BLaER1 treated with 17β-estradiol and CSF1 and Interleukin-3, amounts not matched to agents 10 nM and 100 nM (cell line): ENCODE measurements around the gene MCM9.

Experiments
- H3K27ac ChIP-seq, 11 experiments: shearing (Covaris generic); formaldehyde crosslinking; 2 replicates each; pipeline ENCODE4 v1.8.1; 2022
- H3K27me3 ChIP-seq, 11 experiments: shearing (Covaris generic); formaldehyde crosslinking; 2 replicates each; pipeline ENCODE4 v1.8.1; 2022
- H3K36me3 ChIP-seq, 11 experiments: shearing (Covaris generic); formaldehyde crosslinking; 2 replicates each; pipeline ENCODE4 v1.8.1; 2022
- H3K4me1 ChIP-seq, 10 experiments: shearing (Covaris generic); formaldehyde crosslinking; 2 replicates each; pipeline ENCODE4 v1.8.1; 2022
- H3K4me2 ChIP-seq, 11 experiments: shearing (Covaris generic); formaldehyde crosslinking; 2 replicates each; pipeline ENCODE4 v1.8.1; 2022
- H3K4me3 ChIP-seq, 10 experiments: shearing (Covaris generic); formaldehyde crosslinking; 2 replicates each; pipeline ENCODE4 v1.8.1; 2022
- H3K9ac ChIP-seq, 11 experiments: shearing (Covaris generic); formaldehyde crosslinking; 2 replicates each; pipeline ENCODE4 v1.8.1; 2022
- H3K9me3 ChIP-seq, 11 experiments: shearing (Covaris generic); formaldehyde crosslinking; replicated peaks in 1 of 11; 2 replicates each; pipeline ENCODE4 v1.8.1; 2022
- H4K20me1 ChIP-seq, 11 experiments: shearing (Covaris generic); formaldehyde crosslinking; 2 replicates each; pipeline ENCODE4 v1.8.1; 2022
- Cebpa-rat ChIP-seq, 11 experiments: shearing (Covaris generic); IDR thresholded peaks; 2 replicates each; pipeline ENCODE4 v1.8.1; 2022

Gene MCM9

DNA sequence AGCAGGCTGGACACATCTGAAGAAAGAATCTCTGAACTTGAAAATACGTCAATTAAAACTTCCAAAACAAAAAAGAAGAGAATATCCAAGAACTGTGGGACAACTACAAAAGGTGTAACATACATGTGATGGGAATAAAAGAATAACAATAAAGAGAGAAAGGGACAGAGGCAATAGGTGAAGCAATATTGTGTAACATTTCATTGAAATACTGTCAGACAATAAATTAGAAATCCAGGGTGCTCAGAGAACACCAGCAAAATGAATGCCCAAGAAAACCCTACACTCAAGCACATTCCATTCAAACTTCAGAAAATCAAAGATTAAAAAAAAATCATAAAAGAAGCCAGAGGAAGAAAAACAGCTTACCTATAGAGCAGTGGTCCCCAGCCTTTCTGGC lies 74.6 kb downstream of the MCM9 start:
- H3K27me3 ChIP-seq, result no peaks in the 10 kb centered on the region
- H3K9me3 ChIP-seq, result peaks cover 23 to 43% (median 33%) of the 10 kb centered on the region in 11 experiments
- peaks cover 0 to 23% (median 0%) of the 10 kb centered on the region in 11 experiments; a peak in 5 of 22 replicates for H4K20me1 ChIP-seq
- H3K27ac ChIP-seq, result no peak overlapping the region
- H3K9ac ChIP-seq, result no peak overlapping the region
- no peak overlapping the region for H3K4me3 ChIP-seq
- TF ChIP-seq Cebpa-rat (IDR thresholded peaks at IDR 0.05), result 0 out of 22 replicates have a peak, but pooled peaks of 1 of the 11 experiments have one; percentile 13
- H3K36me3 ChIP-seq, result peaks cover 21 to 42% (median 28%) of the 10 kb centered on the region in 11 experiments
- peaks cover 15 to 29% (median 18%) of the 10 kb centered on the region in 10 experiments for H3K4me1 ChIP-seq
- H3K4me2 ChIP-seq, result no peak overlapping the region

DNA sequence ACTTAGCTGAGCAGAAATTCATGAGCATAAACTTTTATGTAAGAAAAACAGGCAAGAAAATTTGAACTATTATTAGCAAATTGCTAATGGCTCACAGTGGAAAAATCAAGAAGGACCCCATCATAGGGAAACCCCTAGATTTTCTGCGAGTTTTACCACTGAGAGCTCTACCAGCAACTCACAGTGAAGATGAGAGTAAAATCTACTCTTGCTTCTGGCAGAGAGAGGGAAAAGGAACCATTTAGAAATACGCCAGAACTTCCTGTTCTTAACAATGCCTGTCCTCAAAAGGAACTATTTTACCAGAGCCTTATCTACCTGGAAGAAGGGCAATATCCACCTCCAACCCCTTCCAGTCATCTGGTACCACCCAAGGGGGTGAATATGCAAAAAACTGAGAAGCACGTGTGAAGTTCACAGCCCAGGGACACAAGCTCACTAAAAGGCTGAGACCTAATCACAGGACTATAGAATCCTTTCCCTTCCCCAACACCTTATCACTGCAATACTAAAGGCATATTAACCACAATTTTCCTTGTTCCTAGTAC lies 75.4 kb downstream of the MCM9 start:
- peaks cover 0 to 15% (median 0%) of the 10 kb centered on the region in 11 experiments; a peak in 5 of 22 replicates for H4K20me1 ChIP-seq
- H3K4me3 ChIP-seq, result no peak overlapping the region
- H3K4me1 ChIP-seq, result peaks cover 7 to 22% (median 10%) of the 10 kb centered on the region in 10 experiments
- peak overlapping the region in 2 of 11 experiments; percentile 12 to 36; a peak in 2 of 22 replicates for H3K4me2 ChIP-seq
- peaks cover 21 to 46% (median 28%) of the 10 kb centered on the region in 11 experiments for H3K36me3 ChIP-seq
- H3K9ac ChIP-seq, result no peak overlapping the region
- H3K27ac ChIP-seq, result no peak overlapping the region
- TF ChIP-seq Cebpa-rat (IDR thresholded peaks at IDR 0.05), result no peak
- no peaks in the 10 kb centered on the region for H3K27me3 ChIP-seq
- peaks cover 23 to 43% (median 33%) of the 10 kb centered on the region in 11 experiments for H3K9me3 ChIP-seq

DNA sequence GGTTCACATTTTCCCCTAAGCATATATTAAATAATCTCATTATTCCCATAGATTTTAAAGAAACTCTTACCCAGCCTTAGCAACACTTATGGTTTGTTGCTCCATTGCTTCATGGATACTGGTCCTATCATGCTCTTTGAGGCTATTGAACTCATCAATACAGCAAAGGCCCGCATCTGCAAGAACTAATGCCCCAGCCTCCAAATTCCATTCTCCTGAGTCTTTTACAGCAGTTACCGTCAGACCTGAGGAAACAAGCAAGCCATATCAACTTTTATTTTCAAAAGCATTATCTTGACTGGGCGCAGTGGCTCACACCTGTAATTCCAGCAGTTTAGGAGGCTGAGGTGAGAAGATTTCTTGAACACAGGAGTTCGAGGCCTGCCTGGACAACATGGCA lies 78.7 kb downstream of the MCM9 start:
- Histone ChIP-seq H3K27ac (no peak overlapping the region), H3K4me3 (no peak overlapping the region), H3K9ac (no peak overlapping the region), H3K27me3 (no peaks in the 10 kb centered on the region), H3K4me1 (peaks cover 0 to 9% (median 1%) of the 10 kb centered on the region in 10 experiments; a peak in 2 of 20 replicates), H3K4me2 (no peak overlapping the region), H3K9me3 (peaks cover 9 to 27% (median 18%) of the 10 kb centered on the region in 11 experiments), H3K36me3 (peaks cover 8 to 47% (median 22%) of the 10 kb centered on the region in 11 experiments; a peak in 21 of 22 replicates), H4K20me1 (peaks cover 0 to 19% (median 0%) of the 10 kb centered on the region in 11 experiments; a peak in 4 of 22 replicates)
- TF ChIP-seq Cebpa-rat (IDR thresholded peaks at IDR 0.05), result no peak

DNA sequence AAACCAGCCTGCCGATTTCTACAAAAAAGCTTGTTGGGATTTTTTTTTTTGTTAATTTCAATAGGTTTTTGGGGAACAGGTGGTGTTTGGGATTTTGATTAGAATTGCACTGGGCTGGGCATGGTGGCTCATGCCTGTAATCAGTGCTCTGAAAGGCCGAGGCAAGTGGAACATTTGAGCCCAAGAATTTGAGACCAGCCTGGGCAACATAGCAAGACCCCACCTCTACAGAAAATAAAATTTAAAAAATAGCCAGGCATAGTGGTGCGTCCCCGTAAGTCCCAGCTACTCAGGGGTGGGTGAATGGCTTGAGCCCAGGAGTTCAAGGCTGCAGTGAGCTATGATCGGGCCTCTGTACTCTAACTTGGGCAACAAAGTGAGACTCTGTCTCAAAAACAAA lies 81.6 kb downstream of the MCM9 start:
- H3K4me2 ChIP-seq, result no peak overlapping the region
- H3K36me3 ChIP-seq, result peaks cover 0 to 45% (median 16%) of the 10 kb centered on the region in 11 experiments; a peak in 12 of 22 replicates
- H3K27me3 ChIP-seq, result no peaks in the 10 kb centered on the region
- no peaks in the 10 kb centered on the region for H3K4me1 ChIP-seq
- no peak for TF ChIP-seq Cebpa-rat (IDR thresholded peaks at IDR 0.05)
- no peak overlapping the region for H3K27ac ChIP-seq
- no peak overlapping the region for H3K4me3 ChIP-seq
- H3K9ac ChIP-seq, result no peak overlapping the region
- peaks cover 0 to 22% (median 0%) of the 10 kb centered on the region in 11 experiments; a peak in 6 of 22 replicates for H4K20me1 ChIP-seq
- no peaks in the 10 kb centered on the region for H3K9me3 ChIP-seq

DNA sequence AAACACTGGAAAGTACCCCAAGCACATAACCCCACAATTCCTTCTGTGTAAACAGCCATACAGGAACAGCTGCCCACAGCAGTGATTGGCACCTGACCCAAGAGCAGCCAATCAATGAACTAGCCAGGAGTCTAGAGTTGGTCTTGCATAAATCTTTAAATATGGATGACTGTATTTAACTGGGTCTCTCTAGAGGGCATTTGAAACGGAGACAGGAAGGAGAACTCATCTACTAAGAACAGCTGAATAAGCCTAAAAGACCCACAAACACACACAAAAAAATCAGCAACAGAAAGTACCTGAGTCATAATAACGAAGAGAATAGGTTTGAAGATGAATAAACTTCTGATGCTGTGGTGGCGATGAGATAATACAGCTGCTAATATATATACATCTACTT lies 90.0 kb downstream of the MCM9 start:
- Histone ChIP-seq H3K4me3 (no peak overlapping the region), H3K27me3 (no peaks in the 10 kb centered on the region), H4K20me1 (peaks cover 0 to 10% (median 0%) of the 10 kb centered on the region in 11 experiments; a peak in 4 of 22 replicates), H3K36me3 (peaks cover 12 to 37% (median 19%) of the 10 kb centered on the region in 11 experiments; a peak in 20 of 22 replicates), H3K27ac (no peak overlapping the region), H3K9ac (no peak overlapping the region), H3K9me3 (peaks cover 5 to 27% (median 18%) of the 10 kb centered on the region in 11 experiments; a peak in 20 of 22 replicates), H3K4me2 (no peak overlapping the region; a peak in 1 of 22 replicates), H3K4me1 (peaks cover 0 to 10% (median 0%) of the 10 kb centered on the region in 10 experiments; a peak in 3 of 20 replicates)
- no peak for TF ChIP-seq Cebpa-rat (IDR thresholded peaks at IDR 0.05)

DNA sequence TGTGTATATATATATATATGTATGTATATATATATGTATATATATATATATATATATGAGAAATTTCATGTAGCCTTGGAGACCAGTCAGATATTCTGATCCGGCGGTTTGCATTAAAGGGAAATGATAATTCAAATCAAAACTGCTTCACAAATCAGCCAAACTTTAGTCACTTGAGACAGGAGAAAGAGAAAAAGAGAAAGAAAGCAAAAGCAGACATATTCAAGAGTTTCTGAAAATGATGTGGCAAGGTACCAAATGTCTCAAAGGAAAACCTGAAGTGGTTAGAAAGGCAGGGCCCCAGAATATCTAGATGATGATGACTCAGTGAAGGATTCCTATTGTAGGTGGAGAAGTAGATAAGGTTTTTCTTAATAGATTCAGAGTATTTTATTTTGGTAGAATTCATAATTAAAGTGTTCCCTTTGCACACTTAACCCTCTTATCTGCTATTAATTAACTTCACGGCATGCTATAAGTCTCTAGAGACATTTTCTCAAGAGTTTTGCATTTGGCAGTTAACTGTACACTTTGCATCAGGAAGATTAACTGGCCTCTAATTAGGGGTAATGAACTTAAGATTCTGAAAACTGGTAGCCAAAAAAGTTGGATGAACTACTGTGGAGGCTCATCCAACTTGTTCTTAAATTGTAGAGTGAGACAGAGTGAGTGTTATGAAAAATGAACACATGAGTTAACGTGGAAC lies 91.1 kb downstream of the MCM9 start:
- H3K9me3 ChIP-seq, result peaks cover 5 to 37% (median 27%) of the 10 kb centered on the region in 11 experiments; a peak in 21 of 22 replicates
- H3K36me3 ChIP-seq, result peaks cover 12 to 44% (median 27%) of the 10 kb centered on the region in 11 experiments; a peak in 20 of 22 replicates
- H3K27ac ChIP-seq, result no peak overlapping the region

DNA sequence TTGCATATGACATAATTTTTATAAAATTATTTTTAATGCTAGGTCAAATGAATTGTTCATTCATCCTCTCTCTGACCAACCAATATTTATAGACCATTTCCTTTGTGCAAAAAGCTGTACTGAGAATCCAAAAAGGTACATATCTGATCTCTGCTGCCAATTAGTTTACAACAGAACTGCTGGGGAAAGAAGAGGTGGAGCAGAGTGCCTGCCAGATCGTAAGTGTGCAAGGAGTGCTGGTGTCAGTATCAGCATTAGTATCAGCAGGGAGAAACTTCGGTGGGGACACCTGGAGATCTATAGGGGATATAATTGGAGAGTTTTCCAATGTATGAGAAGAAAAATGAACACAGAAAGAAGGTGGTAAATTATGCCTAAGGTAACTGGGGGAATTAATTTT lies 104.3 kb downstream of the MCM9 start:
- no peaks in the 10 kb centered on the region for H3K27me3 ChIP-seq
- no peak overlapping the region for H3K4me3 ChIP-seq
- peaks cover 0 to 10% (median 0%) of the 10 kb centered on the region in 11 experiments; a peak in 3 of 22 replicates for H3K9me3 ChIP-seq
- H3K36me3 ChIP-seq, result peaks cover 32 to 44% (median 36%) of the 10 kb centered on the region in 11 experiments
- no peak overlapping the region for H3K4me2 ChIP-seq
- H3K27ac ChIP-seq, result no peak overlapping the region
- no peaks in the 10 kb centered on the region for H3K4me1 ChIP-seq
- H4K20me1 ChIP-seq, result peaks cover 0 to 22% (median 0%) of the 10 kb centered on the region in 11 experiments; a peak in 2 of 22 replicates
- no peak for TF ChIP-seq Cebpa-rat (IDR thresholded peaks at IDR 0.05)
- no peak overlapping the region for H3K9ac ChIP-seq

More for the DNA sequence above, 91.1 kb downstream of the MCM9 start:
- Histone ChIP-seq H3K4me1 (peaks cover 0 to 10% (median 0%) of the 10 kb centered on the region in 10 experiments; a peak in 3 of 20 replicates), H4K20me1 (peaks cover 0 to 10% (median 0%) of the 10 kb centered on the region in 11 experiments; a peak in 2 of 22 replicates), H3K9ac (no peak overlapping the region), H3K4me3 (no peak overlapping the region), H3K27me3 (no peaks in the 10 kb centered on the region), H3K4me2 (no peak overlapping the region)
- no peak for TF ChIP-seq Cebpa-rat (IDR thresholded peaks at IDR 0.05)

DNA sequence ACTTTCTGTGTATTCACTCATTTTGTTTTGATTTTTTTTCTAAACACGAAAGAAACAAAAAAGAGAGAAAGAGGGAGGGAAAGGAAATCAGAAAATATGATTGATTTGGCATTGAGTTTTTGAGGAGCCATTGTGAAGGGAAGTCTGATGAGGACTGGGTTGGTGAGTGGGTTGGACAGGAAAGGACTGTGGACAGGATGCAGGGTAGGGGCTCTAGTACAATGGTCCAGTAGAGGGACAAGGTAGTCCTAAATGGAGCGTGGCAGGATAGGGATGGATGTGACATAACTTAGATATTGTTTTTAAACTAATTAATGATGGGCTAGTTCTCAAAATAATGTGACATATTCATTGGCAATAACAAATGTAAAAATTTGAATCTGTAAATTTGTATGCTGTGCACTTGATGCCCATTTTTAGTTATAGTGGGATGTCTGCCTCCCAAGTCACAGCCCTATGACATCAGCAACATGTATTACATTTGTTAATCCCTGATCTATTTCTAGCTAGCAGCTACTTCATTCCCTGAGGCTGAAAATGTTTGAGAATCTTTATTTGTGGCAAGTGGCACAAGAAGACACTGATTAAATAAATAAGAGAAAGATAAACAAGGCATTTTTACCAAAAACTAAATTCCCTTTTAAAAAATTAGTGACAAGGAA lies 105.0 kb downstream of the MCM9 start:
- Histone ChIP-seq H4K20me1 (peaks cover 0 to 22% (median 0%) of the 10 kb centered on the region in 11 experiments; a peak in 2 of 22 replicates), H3K4me1 (no peaks in the 10 kb centered on the region), H3K9me3 (peaks cover 0 to 9% (median 0%) of the 10 kb centered on the region in 11 experiments; a peak in 3 of 22 replicates), H3K27me3 (no peaks in the 10 kb centered on the region), H3K4me3 (no peak overlapping the region), H3K36me3 (peaks cover 39 to 51% (median 43%) of the 10 kb centered on the region in 11 experiments), H3K9ac (no peak overlapping the region), H3K4me2 (no peak overlapping the region), H3K27ac (no peak overlapping the region)
- no peak for TF ChIP-seq Cebpa-rat (IDR thresholded peaks at IDR 0.05)
